Dedifferentiated amniotic fluid mesenchymal stem cell (primary cell): ENCODE measurements around the gene FLYWCH2.

Experiments
- DNase-seq: peaks from one replicate; pipeline ENCODE4 v3.0.0-alpha.2; 2016; ENCODE audit errors: extremely low spot score

FLYWCH2 gene

GRCh38 chr16:2882650-2883457 lies at the start of gene FLYWCH2:
Gene FLYWCH2, plus strand, starts transcription at chr16:2883215. Its CDS starts 13,235 bp downstream, at chr16:2896450.
- DNase-seq: peak; percentile 99

GRCh38 chr16:2833776-2834175 lies 49.2 kb upstream of the FLYWCH2 start:
- no peak for DNase-seq

GRCh38 chr16:2834968-2835367 lies 48.0 kb upstream of the FLYWCH2 start:
- no peak for DNase-seq

- DNase-seq: peak; percentile 76
Measured at GRCh38 chr16:2835638-2836493, 47.1 kb upstream of the FLYWCH2 start.

- DNase-seq: no peak
Measured at GRCh38 chr16:2836646-2837508, 46.1 kb upstream of the FLYWCH2 start.

GRCh38 chr16:2838928-2839327 lies 44.1 kb upstream of the FLYWCH2 start:
- DNase-seq: peak; percentile 40

GRCh38 chr16:2839650-2840450 lies 43.2 kb upstream of the FLYWCH2 start:
- DNase-seq: no peak

- no peak for DNase-seq
Measured at GRCh38 chr16:2840914-2841313, 42.1 kb upstream of the FLYWCH2 start.

- no peak for DNase-seq
Measured at GRCh38 chr16:2841606-2842339, 41.2 kb upstream of the FLYWCH2 start.

GRCh38 chr16:2842340-2843000 lies 40.5 kb upstream of the FLYWCH2 start:
- DNase-seq: no peak

GRCh38 chr16:2843526-2843925 lies 39.5 kb upstream of the FLYWCH2 start:
- no peak for DNase-seq

- DNase-seq: no peak
Measured at GRCh38 chr16:2845116-2845515, 37.9 kb upstream of the FLYWCH2 start.

- no peak for DNase-seq
Measured at GRCh38 chr16:2846511-2847310, 36.3 kb upstream of the FLYWCH2 start.

- DNase-seq: no peak
Measured at GRCh38 chr16:2848933-2849725, 33.9 kb upstream of the FLYWCH2 start.

GRCh38 chr16:2852003-2852730 lies 30.8 kb upstream of the FLYWCH2 start:
- no peak for DNase-seq

- DNase-seq: no peak
Measured at GRCh38 chr16:2852731-2853507, 30.1 kb upstream of the FLYWCH2 start.
